ENCODE data around the gene PTPRJ. TPM values are rescaled to one million over a fixed set of nuclear protein-coding genes. Genes with fewer than 3 reads are reported as not detected.

Gene PTPRJ
- total RNA-seq, 1 experiment from 2014 or later, result 0.30 TPM

DNA sequence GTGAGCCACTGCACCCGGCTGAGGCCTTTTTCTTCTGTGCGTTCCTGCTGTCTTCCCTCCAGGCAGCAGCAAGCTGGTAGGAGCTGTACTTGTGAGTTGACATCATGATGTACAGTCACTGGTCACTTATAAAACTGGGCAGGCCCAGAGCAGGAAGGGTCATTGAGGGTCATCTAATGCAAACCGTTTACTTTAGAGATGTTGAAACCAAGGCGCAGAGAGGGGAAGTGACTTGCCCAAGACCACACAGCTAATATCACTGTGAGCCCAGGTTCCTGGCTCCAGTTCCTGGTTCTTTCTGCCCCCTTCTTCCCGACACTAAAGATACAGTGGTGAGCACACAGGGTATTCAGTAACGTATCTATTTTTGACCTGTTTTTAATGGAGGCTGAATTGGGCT, 27.3 kb downstream of the PTPRJ start:
- no peak overlapping the region for H3K4me3 Mint-ChIP-seq (ENCODE audit: unreplicated experiment)
- no peaks in the 10 kb centered on the region for H3K36me3 Mint-ChIP-seq (ENCODE audit: insufficient read depth, unreplicated experiment)
- DNase-seq (ENCODE audit: unreplicated experiment), result no peak
- intact Hi-C loops (cut with micrococcal nuclease), result no loop called here
- no peak overlapping the region for H3K27ac Mint-ChIP-seq (ENCODE audit: low read depth, unreplicated experiment)
- no peaks in the 10 kb centered on the region for H3K27me3 Mint-ChIP-seq (ENCODE audit: insufficient read depth, unreplicated experiment)
- no peaks in the 10 kb centered on the region for H3K9me3 Mint-ChIP-seq (ENCODE audit: unreplicated experiment)
- TF ChIP-seq, protein P1, sequence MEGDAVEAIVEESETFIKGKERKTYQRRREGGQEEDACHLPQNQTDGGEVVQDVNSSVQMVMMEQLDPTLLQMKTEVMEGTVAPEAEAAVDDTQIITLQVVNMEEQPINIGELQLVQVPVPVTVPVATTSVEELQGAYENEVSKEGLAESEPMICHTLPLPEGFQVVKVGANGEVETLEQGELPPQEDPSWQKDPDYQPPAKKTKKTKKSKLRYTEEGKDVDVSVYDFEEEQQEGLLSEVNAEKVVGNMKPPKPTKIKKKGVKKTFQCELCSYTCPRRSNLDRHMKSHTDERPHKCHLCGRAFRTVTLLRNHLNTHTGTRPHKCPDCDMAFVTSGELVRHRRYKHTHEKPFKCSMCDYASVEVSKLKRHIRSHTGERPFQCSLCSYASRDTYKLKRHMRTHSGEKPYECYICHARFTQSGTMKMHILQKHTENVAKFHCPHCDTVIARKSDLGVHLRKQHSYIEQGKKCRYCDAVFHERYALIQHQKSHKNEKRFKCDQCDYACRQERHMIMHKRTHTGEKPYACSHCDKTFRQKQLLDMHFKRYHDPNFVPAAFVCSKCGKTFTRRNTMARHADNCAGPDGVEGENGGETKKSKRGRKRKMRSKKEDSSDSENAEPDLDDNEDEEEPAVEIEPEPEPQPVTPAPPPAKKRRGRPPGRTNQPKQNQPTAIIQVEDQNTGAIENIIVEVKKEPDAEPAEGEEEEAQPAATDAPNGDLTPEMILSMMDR (IDR thresholded peaks at IDR 0.05; ENCODE audit: unreplicated experiment), result no peak
- CTCF ChIA-PET, result no interaction called here
- BruUV-seq (replicated peaks), result no TSS peak
- POLR2A ChIA-PET, result no interaction called here
- H3K4me1 Mint-ChIP-seq (ENCODE audit: insufficient read depth, unreplicated experiment), result peaks cover 4% of the 10 kb centered on the region

- CTCF ChIA-PET, result no interaction called here
- POLR2A ChIA-PET, result interaction anchor here (0.5 kb wide), 1 partner anchor 31 kb away, joined by 3 read pairs; no protein-coding TSS in a partner anchor
- intact Hi-C loops (cut with micrococcal nuclease), result no loop called here
Measured at GRCh38 chr11:48008951-48009270, 28.6 kb downstream of the PTPRJ start.

GRCh38 chr11:48011102-48011797, 30.9 kb downstream of the PTPRJ start:
- no peaks in the 10 kb centered on the region for H3K27me3 Mint-ChIP-seq (ENCODE audit: insufficient read depth, unreplicated experiment)
- H3K4me3 Mint-ChIP-seq (ENCODE audit: unreplicated experiment), result no peak overlapping the region
- CTCF ChIA-PET, result interaction anchor here (0.6 kb wide), 1 partner anchor 66 kb away, joined by 4 read pairs; no protein-coding TSS in a partner anchor

More at GRCh38 chr11:48008951-48009270, 28.6 kb downstream of the PTPRJ start:
- BruUV-seq (replicated peaks), result no TSS peak
- no peaks in the 10 kb centered on the region for H3K27me3 Mint-ChIP-seq (ENCODE audit: insufficient read depth, unreplicated experiment)
- TF ChIP-seq, protein P1 (IDR thresholded peaks at IDR 0.05; ENCODE audit: unreplicated experiment), result no peak
- H3K9me3 Mint-ChIP-seq (ENCODE audit: unreplicated experiment), result no peaks in the 10 kb centered on the region
- DNase-seq (ENCODE audit: unreplicated experiment), result no peak
- peaks cover 4% of the 10 kb centered on the region for H3K4me1 Mint-ChIP-seq (ENCODE audit: insufficient read depth, unreplicated experiment)
- no peaks in the 10 kb centered on the region for H3K36me3 Mint-ChIP-seq (ENCODE audit: insufficient read depth, unreplicated experiment)
- no peak overlapping the region for H3K4me3 Mint-ChIP-seq (ENCODE audit: unreplicated experiment)
- no peak overlapping the region for H3K27ac Mint-ChIP-seq (ENCODE audit: low read depth, unreplicated experiment)

GRCh38 chr11:48011798-48012391, 31.5 kb downstream of the PTPRJ start:
- Mint-ChIP-seq H3K36me3 (ENCODE audit: insufficient read depth, unreplicated experiment) (no peaks in the 10 kb centered on the region), H3K27ac (ENCODE audit: low read depth, unreplicated experiment) (no peak overlapping the region), H3K4me1 (ENCODE audit: insufficient read depth, unreplicated experiment) (no peaks in the 10 kb centered on the region), H3K27me3 (ENCODE audit: insufficient read depth, unreplicated experiment) (no peaks in the 10 kb centered on the region), H3K4me3 (ENCODE audit: unreplicated experiment) (no peak overlapping the region), H3K9me3 (ENCODE audit: unreplicated experiment) (no peaks in the 10 kb centered on the region)
- DNase-seq (ENCODE audit: unreplicated experiment), result no peak
- TF ChIP-seq, protein P1 (IDR thresholded peaks at IDR 0.05; ENCODE audit: unreplicated experiment), result no peak
- CTCF ChIA-PET, result interaction anchor here (0.6 kb wide), 1 partner anchor 66 kb away, joined by 4 read pairs; no protein-coding TSS in a partner anchor
- POLR2A ChIA-PET, result no interaction called here
- no TSS peak for BruUV-seq (replicated peaks)
- intact Hi-C loops (cut with micrococcal nuclease), result no loop called here

More at GRCh38 chr11:48011102-48011797, 30.9 kb downstream of the PTPRJ start:
- H3K27ac Mint-ChIP-seq (ENCODE audit: low read depth, unreplicated experiment), result no peak overlapping the region
- TF ChIP-seq, protein P1 (IDR thresholded peaks at IDR 0.05; ENCODE audit: unreplicated experiment), result no peak
- DNase-seq (ENCODE audit: unreplicated experiment), result no peak
- no TSS peak for BruUV-seq (replicated peaks)
- POLR2A ChIA-PET, result no interaction called here
- no peaks in the 10 kb centered on the region for H3K9me3 Mint-ChIP-seq (ENCODE audit: unreplicated experiment)
- H3K4me1 Mint-ChIP-seq (ENCODE audit: insufficient read depth, unreplicated experiment), result peaks cover under 1% of the 10 kb centered on the region
- intact Hi-C loops (cut with micrococcal nuclease), result no loop called here
- H3K36me3 Mint-ChIP-seq (ENCODE audit: insufficient read depth, unreplicated experiment), result no peaks in the 10 kb centered on the region

Data from MCF 10A (cell line).